GM12864 (cell line): ENCODE data around the gene SKOR1.

Experiments used
- DNase-seq: peaks from one replicate; pipeline ENCODE4 v3.0.0-alpha.2; 2011; ENCODE audit warnings: low read depth
- H3K4me3 ChIP-seq: 2 replicates; pipeline ENCODE4 v1.5.1; 2011; ENCODE audit warnings: mild to moderate bottlenecking, low read depth, low read length, control low read depth
- TF ChIP-seq, protein P1 (sequence below): IDR thresholded peaks from 2 replicates; pipeline ENCODE4 v1.5.1; 2011; ENCODE audit warnings: low read depth, mild to moderate bottlenecking, moderate library complexity, low read length, control low read depth, inconsistent platforms; ENCODE audit errors: missing control alignments

SKOR1 gene

DNA sequence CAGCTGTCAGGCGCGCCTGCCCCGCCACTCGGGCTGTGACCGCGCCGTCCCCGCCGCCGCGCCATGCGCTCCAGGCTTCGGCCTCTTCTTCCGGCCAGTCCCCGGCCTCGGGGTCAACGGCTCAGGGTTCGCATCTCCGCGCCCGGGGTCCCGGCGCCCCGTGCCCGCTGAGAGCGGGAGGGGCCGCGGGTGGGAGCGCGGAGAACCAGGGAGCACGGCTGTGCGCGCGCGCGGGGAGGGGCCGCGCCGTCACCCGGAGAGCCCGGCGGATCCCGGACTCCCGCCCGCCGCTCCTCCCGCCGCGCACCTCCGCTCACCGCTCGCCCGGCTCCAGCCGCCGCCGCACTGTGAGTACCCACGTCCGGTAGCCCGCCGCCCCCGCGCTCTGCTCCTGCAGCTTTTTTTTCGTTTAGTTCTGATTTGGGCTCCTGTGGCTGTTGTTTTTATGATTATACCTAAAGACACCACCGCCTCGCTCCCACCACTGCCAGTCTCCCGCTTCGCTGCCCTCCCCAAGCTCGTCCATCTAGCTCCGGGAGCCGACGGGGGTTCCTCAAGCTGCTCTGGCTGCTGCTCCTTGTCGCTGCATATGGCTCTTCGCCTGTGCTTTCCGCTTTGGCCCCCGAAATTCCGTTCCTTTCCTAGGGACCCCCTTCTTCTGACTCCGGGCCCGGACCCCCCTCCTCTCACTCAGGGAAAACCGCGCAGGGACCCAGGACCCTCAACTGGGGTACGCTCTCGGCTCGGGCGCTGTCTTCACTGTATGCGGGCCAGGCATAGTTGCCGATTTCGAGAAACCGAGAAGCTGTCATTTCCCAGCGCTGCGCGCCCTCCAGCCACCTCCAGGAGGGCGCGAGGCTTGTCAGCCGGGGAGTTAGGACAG lies 1.8 kb upstream of the SKOR1 start:
- TF ChIP-seq, protein P1, sequence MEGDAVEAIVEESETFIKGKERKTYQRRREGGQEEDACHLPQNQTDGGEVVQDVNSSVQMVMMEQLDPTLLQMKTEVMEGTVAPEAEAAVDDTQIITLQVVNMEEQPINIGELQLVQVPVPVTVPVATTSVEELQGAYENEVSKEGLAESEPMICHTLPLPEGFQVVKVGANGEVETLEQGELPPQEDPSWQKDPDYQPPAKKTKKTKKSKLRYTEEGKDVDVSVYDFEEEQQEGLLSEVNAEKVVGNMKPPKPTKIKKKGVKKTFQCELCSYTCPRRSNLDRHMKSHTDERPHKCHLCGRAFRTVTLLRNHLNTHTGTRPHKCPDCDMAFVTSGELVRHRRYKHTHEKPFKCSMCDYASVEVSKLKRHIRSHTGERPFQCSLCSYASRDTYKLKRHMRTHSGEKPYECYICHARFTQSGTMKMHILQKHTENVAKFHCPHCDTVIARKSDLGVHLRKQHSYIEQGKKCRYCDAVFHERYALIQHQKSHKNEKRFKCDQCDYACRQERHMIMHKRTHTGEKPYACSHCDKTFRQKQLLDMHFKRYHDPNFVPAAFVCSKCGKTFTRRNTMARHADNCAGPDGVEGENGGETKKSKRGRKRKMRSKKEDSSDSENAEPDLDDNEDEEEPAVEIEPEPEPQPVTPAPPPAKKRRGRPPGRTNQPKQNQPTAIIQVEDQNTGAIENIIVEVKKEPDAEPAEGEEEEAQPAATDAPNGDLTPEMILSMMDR = no peak
- no peak overlapping the region for H3K4me3 ChIP-seq
- DNase-seq = no peak

DNA sequence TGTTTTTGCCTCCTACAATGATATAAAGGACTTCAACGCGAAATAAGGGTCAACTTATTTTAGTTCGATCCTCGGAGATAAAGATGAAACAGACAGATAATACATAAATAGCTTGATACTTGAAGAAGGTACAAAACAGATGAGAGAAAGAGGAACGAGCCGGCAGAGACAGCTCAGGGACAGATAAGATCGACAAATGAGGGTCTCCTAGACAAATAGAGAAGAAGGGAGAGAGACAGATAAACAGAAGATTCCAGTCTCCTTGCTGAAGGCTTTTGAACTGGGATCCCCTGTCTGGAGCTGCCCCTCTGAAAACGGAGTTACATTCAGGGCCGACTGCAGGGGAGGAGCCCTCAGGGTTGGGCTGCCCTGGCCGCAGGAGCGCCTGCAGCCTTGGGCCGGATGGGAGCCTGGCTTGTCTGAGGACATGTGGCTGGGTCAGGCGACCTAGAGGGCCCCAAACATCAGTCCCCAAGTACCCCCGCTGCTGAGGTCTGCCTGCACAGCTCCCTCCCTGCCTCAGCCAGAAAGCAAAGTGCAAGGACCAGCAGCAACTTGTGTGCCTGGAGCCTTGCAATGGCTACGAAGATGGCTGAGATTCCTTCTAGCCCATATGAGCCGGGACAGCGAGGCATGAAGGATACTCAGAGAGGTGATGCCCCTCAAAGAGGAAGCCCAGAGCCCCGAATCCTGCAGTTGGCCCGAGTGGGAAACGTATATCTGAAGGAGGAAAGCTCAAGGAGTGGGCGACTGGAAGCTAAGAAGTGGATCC lies 926 bp upstream of the SKOR1 start:
- TF ChIP-seq, protein P1 = no peak
- no peak for DNase-seq
- H3K4me3 ChIP-seq = no peak overlapping the region

DNA sequence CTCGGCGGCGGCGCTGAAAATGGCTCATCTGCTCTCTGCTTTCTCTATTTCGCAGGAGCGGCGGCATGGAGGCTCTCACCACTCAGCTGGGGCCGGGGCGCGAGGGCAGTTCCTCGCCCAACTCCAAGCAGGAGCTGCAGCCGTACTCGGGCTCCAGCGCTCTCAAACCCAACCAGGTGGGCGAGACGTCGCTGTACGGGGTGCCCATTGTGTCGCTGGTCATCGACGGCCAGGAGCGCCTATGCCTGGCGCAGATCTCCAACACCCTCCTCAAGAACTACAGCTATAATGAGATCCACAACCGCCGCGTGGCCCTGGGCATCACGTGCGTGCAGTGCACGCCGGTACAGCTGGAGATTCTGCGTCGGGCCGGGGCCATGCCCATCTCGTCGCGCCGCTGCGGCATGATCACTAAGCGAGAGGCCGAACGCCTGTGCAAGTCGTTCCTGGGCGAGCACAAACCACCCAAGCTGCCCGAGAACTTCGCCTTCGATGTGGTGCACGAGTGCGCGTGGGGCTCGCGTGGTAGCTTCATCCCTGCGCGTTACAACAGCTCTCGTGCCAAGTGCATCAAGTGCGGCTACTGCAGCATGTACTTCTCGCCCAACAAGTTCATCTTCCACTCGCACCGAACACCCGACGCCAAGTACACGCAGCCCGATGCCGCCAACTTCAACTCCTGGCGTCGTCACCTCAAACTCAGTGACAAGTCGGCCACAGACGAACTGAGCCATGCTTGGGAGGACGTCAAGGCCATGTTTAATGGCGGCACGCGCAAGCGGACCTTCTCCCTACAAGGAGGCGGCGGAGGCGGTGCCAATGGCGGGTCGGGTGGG lies 790 bp downstream of the SKOR1 start:
- DNase-seq = no peak
- no peak overlapping the region for H3K4me3 ChIP-seq
- TF ChIP-seq, protein P1 = no peak

DNA sequence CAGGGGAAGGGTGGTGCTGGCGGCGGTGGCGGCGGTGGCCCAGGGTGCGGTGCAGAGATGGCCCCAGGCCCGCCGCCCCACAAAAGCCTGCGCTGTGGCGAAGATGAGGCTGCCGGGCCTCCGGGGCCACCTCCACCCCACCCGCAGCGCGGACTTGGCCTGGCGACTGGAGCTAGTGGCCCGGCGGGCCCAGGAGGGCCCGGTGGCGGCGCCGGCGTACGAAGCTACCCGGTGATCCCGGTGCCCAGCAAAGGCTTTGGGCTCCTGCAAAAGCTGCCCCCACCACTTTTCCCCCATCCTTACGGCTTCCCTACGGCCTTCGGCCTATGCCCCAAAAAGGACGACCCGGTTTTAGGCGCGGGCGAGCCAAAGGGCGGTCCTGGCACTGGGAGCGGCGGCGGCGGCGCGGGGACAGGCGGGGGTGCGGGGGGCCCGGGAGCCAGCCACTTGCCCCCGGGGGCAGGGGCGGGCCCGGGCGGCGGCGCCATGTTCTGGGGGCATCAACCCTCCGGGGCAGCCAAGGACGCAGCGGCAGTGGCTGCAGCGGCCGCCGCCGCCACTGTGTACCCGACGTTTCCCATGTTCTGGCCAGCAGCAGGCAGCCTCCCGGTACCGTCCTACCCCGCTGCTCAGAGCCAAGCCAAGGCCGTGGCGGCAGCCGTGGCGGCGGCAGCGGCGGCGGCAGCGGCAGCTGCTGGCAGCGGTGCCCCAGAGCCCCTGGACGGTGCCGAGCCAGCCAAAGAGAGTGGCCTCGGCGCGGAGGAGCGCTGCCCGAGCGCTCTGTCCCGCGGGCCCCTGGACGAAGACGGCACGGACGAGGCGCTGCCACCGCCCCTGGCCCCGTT lies 1.6 kb downstream of the SKOR1 start:
- H3K4me3 ChIP-seq = no peak overlapping the region
- TF ChIP-seq, protein P1 = no peak
- no peak for DNase-seq

DNA sequence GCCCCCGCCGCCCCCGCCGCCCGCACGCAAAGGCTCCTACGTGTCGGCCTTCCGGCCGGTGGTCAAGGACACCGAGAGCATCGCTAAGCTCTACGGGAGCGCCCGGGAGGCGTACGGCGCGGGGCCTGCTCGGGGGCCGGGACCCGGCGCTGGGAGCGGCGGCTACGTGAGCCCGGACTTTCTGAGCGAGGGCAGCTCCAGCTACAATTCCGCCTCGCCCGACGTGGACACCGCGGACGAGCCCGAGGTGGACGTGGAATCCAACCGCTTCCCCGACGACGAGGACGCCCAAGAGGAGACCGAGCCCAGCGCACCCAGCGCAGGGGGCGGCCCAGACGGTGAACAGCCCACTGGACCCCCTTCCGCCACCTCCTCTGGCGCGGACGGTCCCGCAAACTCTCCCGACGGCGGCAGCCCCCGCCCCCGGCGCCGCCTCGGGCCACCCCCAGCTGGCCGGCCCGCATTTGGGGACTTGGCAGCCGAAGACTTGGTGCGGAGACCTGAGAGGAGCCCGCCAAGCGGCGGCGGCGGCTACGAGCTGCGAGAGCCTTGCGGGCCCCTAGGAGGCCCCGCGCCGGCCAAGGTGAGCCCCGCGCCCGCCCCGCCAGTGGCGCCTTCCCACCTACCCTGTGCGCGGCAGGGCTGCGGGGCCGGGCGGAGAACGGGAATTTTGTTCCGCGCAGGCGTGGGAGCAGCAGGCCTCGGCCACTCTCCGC lies 2.4 kb downstream of the SKOR1 start:
- no peak for DNase-seq
- TF ChIP-seq, protein P1 = no peak
- no peak overlapping the region for H3K4me3 ChIP-seq
